Measurements from ENCODE around the gene GGT7.
A peak's percentile ranks its signal among the peaks of the same experiment; 100 is the strongest.
"Not testable (repeated sequence)": the region's sequence is repeated elsewhere in the genome, so short reads cannot be mapped to it uniquely, and the experiment has no call there.

The GGT7 gene

DNA sequence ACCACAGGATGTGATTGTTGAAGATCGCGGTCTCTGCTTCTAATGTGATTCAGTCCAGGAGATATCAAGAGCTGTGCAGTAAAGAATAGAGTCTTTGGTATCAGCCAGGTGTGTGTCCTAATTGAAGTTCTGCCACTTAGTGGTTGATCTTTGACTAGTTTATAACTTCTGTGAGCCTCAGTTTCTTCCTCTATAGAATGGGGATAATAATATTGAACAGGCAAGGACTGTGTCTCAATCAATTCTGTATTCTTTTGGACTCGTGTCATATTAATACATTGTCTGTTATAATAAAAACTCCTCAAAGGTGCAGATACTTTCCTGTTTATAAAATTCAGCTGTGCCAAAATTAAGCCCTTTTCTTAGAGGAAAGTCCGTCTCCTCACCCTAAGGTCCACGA, 24.1 kb downstream of the GGT7 start:
- no peak for DNase-seq (ENCODE audit: low read depth in 2 of 2)

DNA sequence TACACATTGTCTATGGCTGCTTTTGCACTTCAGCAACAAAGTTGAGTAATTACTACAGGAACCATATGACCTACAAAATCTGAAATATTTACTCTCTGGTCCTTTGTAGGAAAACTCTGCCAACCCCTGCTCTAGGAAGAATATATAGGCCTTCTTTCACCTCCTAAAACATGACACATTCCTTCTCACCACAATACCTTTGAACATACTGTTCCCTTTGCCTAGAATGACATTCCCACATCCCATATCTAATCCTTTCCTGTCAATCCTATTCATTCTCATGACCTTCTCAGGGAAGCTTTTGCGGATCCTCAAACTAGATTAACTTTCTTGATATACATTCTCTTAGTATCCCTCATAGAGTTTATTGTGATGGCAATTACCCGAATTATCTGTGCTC, 29.2 kb downstream of the GGT7 start:
- no peak for DNase-seq (ENCODE audit: low read depth in 2 of 2)

DNA sequence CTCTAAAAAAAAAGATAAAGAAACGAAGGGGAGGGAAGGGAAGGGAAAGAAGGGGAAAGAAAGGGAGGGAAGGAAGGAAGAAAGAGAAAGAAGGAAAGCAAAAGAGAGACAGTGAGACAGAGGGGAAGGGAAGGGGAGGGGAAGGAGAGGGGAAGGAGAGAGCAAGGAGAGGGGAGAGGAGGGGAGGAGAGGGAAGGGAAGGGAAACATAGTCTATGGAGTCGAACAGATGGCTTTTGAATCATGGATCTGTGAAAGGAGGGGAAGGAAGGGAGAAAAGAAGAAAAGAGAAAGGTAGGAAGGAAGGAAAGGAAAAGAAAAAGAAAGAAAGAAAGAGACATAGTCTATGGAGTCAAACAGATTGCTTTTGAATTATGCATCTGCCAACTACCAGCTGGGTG, 30.5 kb downstream of the GGT7 start:
- no peak for DNase-seq (ENCODE audit: low read depth in 2 of 2)

DNA sequence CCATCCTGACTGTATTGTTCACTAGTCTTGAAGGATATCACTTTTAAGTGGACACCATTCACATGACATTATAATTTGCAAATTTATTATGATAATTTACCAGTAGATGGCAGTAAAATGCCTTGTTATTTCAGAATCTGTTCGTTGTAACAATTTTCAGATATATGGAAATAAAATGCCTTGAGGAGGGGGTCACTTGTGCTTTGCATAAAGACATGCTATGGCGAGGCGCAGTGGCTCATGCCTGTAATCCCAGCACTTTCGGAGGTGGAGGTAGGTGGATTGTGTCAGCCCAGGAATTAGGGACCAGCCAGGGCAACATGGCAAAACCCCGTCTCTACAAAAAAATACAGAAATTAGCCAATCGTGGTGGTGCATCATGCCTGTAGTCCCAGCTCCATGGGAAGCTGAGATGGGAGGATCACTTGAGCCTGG, 38.2 kb downstream of the GGT7 start:
- DNase-seq (ENCODE audit: low read depth in 2 of 2): no peak

DNA sequence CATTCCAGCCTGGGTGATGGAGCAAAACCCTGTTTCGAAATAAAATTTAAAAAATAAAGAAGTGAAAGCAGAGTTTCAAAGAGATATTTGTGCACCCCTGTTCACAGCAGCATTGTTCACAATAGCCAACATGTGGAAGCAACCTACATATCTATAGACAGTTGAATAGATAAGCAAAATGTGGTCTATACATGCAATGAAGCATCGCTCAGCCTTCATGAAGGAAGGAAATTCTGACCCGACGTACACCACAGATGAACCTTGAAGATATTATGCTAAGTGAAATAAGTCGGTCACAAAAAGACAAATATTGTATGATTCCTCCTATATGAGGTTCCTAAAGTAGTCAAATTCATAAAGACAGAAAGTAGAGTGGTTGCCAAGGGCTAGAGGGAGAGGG, 40.7 kb downstream of the GGT7 start:
- DNase-seq (ENCODE audit: low read depth in 2 of 2): no peak

DNA sequence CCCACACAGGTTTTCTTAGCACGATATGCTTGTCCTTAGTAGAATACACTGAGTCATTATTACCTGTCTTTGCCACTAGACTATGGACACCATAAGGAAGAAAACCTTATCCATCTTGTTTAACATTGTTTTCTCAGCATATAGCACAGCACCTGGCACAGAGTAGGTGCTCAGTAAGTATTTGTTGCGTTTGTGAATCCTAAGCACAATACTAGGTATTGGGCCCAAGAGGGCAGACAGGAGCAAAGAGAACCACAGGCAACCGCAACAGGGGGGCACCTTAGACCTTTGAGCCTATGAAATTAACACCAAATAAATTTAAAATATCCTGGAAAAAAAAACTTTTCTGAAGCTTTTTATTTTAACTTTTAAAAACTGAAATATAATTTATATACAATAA, 43.5 kb downstream of the GGT7 start:
- no peak for DNase-seq (ENCODE audit: low read depth in 2 of 2)

DNA sequence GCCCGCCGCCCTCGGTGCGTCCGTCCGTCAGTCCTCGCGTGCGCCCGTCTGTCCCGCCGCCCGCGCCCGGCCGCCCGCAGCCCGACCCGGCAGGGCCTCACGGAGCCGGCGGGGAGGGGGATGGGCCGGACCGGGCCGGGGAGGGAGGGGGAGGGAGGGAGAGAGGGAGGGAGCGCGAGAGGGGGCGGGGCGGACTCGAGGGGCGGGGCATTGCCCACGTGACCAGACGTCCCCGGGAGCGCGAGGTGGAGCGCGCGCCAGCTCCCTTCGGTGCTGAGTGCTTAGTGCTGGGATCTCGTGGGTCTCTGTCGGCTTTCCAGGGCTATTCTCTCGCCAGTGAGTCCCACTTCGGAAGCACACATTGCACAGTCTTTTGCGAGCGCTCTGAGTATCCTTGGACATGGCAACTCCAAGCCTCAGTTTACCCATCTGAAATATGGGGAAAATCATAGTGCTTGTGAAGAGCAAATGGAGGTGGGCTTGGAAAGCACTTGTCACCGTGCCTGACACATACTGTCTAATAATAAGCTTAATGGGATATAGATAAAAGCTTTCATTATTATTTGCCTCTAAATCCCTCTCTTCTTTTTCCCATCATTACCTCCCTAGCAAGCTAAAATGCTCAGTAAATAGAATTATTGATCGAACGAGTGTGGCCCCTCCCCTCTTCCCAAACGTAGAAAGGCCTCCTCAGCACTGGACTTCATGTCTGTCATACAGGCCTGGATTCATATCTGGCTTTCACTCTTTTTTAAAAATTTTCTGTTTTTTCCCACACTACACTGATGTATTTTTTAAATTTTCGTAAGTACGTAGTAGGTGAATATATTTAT, 46.9 kb downstream of the GGT7 start, which contains the start of gene NCOA6:
NCOA6 (minus strand) TSS at position 122 of the 833 bp plus-strand sequence. CDS start 43,296 bp downstream, outside the sequence.
- peak; percentile 75 to 83 for DNase-seq (ENCODE audit: low read depth in 2 of 2)

DNA sequence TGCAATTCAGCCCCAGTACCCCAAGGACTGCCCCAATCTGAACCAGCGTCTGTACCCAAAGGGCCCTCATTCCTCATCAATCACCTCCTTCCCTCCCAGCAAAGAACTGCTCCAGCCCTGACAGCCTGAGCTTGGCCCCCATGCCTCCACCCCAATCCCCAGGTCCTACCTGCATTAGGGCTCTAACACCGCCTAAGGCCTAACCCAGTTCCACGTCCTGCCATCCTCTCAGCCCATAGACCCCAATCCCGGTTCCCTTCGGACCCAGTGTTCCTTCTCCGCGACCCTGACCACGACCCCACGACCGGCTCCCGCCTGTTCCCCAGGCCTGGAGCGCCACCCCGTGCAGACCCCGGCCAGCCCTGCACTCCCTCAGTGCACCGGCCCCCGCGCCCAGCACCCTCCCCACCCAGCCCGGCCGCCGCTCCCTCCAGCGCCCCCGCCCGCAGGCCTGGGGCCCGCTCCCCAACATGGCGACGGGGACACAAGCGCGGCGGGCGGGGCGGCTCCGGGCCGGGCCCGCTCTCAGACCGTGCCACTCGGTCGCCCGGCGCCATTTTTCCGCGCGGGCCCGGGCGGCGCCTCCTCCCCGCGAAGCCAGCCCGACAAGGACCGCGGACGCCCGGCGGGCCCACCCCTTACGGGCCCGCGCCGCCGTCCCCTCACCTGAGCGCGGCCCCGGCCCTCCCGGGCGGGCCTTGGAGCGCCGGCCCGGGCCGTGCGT, 47.7 kb downstream of the GGT7 start:
- DNase-seq (ENCODE audit: low read depth in 2 of 2): peak; percentile 29 to 39

DNA sequence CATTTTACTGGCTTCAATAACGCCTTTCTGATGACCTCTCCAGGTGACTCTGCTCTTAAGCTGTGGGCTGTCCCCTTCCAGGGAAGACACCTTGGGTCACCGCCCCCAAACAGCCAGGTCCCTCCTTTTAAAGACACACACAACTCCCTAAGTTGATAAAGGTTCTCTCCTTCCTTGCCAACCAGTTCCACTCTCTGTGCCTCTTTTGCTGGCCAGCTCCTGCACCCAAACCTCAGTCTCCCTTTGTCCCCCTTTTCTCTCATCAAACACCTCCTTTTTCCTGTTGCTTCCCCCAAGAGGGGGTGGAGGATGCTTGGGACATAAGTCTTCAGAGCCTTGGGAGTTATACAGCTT, 48.2 kb downstream of the GGT7 start:
- DNase-seq (ENCODE audit: low read depth in 2 of 2): peak; percentile 39 to 45

DNA sequence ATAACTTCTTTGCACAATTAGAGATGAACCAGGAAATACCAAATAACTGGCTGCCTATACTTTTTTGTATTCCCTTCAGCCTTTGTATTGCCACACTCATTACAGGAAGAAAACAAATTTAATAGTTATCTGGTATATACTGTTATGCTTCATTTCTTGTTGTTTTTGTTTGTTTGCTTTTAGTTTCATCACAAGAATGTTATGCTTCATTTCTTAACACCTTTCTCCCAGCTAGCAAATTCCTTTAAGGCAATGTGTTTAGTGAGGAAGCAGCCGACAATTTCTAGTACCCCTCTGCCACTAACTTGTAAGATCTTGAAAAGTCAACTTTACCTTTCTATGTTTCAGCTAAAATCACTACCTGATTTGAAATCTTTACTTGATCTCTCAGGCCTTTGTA, 48.6 kb downstream of the GGT7 start:
- DNase-seq (ENCODE audit: low read depth in 2 of 2): no peak

DNA sequence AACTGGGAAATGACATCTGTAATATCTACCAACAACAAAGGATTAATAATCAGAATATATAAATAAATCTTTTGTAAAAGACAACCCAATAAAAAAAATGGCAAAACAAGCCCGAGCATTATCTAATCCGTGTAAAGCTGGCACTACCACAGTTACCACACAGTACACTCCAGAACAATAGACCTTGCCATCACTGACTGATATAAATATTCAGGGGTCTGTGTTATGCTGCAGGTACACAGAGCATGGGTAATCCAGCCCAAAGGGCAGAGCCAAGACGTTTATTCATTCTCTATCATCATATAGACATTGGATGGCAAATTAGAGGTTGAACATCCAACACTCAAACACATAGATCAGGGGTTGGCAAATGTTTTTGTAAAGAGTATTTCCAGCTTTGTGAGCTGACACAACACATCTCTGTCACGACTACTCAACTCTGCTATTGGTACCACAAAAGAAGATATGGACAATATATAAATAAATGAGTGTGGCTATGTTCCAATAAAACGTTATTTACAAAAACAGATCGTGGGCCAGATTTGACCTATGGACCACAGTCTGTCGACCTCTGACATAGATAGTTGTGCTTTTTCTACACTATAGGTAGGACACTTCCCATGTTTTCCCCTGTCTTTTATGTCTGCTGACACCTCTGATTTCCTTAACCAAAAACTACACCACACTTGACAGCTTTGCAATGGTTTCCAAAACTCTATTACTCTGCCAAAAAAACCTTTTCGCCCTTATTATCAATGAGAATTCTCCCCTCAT, 51.7 kb downstream of the GGT7 start:
- no peak for DNase-seq (ENCODE audit: low read depth in 2 of 2)

DNA sequence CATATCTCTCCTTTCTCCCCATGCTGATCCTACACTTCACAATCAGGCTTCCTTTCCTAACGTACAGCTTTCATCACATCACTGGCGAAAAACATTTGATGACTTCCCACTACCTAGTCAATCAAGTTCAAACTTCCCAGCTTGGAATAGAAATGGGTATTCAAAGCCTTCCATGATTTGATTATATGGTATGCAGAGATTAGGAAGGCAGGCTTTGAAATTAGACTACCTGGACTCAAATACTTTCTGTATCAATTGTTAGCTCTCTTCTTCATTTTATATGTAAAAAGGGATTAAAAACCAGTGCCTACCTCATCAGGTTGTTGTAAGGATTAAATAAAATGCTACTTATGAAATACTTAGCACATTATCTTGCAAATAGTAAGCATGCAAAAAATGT, 54.9 kb downstream of the GGT7 start:
- no peak for DNase-seq (ENCODE audit: low read depth in 2 of 2)

DNA sequence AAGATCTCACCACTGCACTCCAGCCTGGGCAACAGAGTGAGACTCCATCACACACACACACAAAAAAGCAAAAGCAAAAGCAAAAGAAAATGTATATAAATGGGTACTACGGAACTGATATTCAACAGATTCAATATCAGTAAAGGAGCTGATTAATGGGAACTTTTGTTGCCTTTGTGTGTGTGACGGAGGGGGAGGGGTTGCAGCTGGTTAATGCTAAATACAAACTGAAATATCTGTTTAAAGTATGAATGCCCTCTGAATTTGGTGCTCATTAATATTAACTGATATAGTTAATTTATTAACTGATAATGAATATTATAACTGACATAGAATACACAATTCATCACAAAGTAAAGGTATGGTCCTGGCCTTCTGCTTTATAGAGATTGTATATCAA, 55.6 kb downstream of the GGT7 start:
- DNase-seq (ENCODE audit: low read depth in 2 of 2): no peak

DNA sequence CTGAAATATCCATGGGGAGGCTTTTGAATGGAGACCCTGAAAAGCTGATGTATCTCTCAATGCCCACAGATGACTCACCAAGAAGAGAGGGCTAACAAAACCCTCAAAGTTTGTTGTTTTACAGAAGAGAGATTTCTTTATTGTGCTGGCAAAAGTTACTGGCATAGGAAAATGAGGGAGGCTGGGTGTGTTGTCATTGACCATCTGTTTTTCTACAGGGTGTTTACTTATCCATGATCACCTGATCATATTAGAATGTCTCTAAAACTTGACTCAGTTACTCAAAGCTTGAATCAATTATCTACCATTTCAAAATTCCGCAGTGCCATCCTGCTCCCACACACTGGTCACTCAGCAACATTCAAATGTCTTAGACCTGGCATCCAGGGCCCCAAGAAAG, 57.0 kb downstream of the GGT7 start:
- no peak for DNase-seq (ENCODE audit: low read depth in 2 of 2)

DNA sequence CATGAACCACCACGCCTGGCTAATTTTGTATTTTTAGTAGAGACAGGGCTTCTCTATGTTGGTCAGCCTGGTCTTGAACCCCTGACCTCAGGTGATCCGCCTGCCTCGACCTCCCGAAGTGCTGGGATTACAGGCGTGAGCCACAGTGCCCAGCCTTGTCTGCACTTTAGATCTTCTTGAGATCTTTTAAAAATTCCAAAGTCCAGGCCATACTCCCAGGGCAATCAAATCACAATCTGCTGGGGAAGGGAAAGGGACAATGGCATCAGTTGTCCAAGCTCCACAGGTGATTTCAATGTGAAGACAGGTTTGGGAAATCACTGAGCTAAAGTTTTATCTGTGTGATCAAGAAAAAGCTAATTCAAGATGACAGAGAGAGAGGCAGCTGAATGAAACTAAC, 64.1 kb downstream of the GGT7 start:
- no peak for DNase-seq (ENCODE audit: low read depth in 2 of 2)

DNA sequence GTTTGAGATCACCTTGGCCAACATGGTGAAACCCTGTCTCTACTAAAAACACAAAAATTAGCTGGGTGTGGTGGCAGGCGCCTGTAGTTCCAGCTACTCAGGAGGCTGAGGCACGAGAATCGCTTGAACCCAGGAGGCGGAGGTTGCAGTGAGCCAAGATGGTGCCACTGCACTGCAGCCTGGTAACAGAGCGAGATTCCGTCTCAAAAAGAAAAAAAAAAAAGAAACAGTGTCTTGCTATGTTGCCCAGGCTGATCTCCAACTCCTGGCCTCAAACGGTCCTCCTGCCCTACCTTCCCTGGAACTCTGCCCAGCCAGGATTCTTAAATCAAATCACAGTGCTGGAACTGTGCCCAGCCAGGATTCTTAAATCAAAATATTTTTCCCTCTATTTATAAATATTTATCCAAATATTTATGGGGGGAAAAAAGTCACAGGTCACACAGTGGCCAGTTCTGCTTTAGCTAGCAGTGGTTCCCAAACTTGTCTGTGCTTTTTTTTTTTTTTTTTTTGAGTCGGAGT, 64.7 kb downstream of the GGT7 start:
- not testable (repeated sequence) for DNase-seq (ENCODE audit: low read depth in 2 of 2)

DNA sequence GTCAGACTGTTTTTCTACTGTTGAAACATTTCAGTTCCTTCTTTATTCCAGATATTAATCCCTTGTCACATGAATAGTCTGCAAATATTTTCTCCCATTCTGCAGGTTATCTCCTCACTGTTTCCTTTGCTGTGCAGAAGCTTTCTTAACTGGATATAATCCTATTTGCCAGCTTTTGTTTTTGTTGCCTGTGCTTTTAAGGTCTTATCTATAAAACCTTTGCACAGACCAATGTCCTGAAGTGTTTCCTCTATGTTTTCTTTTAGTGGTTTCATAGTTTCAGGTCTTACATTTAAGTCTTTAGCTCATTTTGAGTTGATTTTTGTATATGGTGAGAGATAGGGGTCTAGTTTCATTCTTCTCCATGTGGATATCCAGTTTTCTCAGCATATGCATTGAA, 66.4 kb downstream of the GGT7 start:
- no peak for DNase-seq (ENCODE audit: low read depth in 2 of 2)

DNA sequence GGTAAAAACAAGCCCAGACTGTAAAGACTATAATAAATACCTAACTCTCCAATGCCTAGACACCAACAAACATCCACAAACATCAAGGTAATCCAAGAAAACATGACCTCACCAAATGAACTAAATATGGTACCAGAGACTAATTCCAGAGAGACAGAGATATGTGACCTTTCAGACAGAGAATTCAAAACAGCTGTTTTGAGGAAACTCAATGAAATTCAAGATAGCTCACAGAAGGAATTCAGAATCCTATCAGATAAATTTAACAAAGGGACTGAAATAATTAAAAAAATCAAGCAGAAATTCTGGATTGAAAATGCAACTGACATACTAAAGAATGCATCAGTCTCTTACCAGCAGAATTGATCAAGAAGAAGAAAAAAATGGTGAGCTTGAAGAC, 73.8 kb downstream of the GGT7 start:
- no peak for DNase-seq (ENCODE audit: low read depth in 2 of 2)

DNA sequence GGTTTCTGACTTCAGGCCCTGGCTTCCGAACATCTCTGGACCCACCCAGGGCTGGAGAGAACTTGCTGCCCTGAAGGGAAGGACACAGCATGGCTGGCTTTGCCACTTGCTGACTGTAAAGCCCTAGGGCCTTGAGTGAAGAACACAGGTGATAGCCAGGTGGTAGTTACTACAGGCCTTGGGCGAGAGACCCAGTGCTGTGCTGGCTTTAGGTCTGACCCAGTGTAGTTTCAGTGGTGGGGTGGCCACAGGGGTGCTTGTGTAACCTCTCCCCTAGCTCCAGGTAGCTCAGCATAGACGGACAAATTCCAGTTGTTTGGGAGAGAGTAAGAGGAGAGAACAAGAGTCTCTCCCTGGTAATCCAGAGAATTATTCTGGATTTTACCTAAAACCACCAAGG, 74.3 kb downstream of the GGT7 start:
- no peak for DNase-seq (ENCODE audit: low read depth in 2 of 2)

DNA sequence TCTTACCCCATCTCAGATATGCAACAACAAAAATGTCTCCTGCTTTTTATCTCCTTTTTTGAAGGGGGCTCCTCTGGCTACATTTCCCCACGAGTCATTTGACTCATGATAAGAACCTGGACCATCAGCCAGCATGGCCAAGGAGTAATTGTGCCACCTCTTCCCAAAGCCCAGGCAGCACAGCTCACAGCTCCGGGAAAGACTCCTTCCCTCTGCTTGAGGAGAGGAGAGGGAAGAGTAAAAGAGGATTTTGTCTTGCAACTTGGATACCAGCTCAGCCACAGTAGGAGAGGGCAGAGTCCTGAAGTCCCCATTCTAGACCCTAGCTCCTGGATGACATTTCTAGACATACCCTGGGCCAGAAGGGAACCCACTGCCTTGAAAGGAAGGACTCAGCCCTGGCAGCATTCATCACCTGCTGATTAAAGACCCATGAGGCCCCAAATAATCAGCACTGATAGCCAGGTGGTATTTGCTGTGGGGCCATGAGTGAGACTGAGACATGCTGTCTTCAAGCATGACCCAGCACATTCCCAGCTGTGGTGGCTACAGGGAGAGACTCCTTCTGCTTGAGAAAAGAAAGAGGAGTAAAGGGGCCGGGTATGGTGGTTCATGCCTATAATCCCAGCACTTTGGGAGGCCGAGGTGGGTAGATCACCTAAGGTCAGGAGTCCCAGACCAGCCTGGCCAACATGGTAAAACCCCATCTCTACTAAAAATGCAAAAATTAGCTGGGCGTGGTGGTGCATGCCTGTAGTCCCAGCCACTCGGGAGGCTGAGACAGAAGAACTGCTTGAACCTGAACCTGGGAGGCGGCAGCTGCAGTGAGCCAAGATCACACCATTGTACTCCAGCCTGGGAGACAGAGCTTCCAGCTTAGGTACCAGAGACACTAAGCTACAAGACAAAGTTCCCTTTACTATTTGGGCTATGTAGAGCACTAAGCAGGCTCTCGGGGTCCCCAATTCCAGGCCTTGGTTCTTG, 75.4 kb downstream of the GGT7 start:
- DNase-seq (ENCODE audit: low read depth in 2 of 2): no peak

Data from stimulated activated CD8-positive, alpha-beta memory T cell treated with anti-CD3 and anti-CD28 coated beads, Interleukin-7, amount 100 ng/mL, for 1 hour (primary cell).